GM12874 (cell line): Measurements from ENCODE around the gene AIDA.

Experiments
- TF ChIP-seq, protein P1 (sequence below): IDR thresholded peaks from 2 replicates; pipeline ENCODE4 v1.5.1; 2011; ENCODE audit warnings: low read depth, mild to moderate bottlenecking, control low read depth, low read length, moderate library complexity; ENCODE audit not compliant: insufficient read depth

The AIDA gene

GRCh38 chr1:222750651-222751050 is 38.4 kb upstream of the AIDA start:
- TF ChIP-seq, protein P1, sequence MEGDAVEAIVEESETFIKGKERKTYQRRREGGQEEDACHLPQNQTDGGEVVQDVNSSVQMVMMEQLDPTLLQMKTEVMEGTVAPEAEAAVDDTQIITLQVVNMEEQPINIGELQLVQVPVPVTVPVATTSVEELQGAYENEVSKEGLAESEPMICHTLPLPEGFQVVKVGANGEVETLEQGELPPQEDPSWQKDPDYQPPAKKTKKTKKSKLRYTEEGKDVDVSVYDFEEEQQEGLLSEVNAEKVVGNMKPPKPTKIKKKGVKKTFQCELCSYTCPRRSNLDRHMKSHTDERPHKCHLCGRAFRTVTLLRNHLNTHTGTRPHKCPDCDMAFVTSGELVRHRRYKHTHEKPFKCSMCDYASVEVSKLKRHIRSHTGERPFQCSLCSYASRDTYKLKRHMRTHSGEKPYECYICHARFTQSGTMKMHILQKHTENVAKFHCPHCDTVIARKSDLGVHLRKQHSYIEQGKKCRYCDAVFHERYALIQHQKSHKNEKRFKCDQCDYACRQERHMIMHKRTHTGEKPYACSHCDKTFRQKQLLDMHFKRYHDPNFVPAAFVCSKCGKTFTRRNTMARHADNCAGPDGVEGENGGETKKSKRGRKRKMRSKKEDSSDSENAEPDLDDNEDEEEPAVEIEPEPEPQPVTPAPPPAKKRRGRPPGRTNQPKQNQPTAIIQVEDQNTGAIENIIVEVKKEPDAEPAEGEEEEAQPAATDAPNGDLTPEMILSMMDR: no peak

DNA sequence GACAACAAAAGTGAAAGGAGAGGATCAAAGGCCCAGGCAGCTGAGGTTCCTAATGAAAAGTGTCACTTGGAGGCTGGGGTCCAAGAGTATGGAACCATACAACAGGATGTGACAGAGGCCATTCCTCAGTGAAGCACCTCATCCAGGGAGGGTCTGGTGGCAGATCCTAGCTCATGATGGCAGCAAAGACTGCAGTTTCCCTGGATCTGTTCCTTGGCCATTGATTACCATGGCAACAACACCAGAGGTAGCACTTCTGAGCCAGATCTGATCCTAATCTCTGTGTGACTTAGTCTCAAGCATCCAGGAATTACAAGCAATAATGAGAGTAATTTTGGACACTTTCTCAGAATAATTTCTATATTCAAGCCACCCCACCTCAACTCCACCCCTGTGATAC is 37.6 kb upstream of the AIDA start:
- TF ChIP-seq, protein P1: no peak

DNA sequence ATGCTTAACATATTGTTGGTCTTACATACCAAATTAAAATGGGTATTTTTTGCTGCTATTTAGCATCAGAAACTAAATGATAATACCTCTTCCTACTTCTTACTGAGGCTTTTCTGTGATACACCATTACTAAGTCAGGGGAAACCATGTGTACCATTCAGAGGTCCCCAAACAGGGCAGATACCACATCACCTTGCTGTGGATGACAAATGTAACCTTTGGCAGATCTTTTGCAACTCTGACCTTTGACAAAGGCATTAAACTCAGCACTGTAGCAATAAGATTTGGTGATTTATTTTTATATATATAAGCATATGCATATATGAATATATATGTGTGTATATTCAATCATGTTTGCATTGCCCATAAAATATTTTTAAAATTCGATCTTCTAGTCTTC is 27.6 kb upstream of the AIDA start:
- TF ChIP-seq, protein P1: no peak

DNA sequence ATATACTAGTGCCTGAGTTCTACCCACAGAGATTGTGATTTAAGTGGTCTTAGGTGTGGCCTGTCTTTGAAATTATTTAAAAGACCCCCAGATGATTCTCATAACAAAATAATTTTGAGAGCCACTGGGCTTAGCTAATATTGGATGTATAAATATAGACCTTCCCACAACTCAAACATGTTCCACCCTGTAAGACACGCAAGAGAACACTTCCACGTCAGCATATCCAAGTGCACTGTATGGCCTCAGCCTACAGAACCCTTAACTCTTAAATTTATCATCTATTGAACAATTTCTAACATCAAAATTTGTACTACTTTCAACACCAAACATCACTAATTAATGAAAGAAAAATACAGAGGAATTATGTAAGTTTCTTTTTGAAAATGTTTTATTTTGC is 27.2 kb upstream of the AIDA start:
- TF ChIP-seq, protein P1: no peak

DNA sequence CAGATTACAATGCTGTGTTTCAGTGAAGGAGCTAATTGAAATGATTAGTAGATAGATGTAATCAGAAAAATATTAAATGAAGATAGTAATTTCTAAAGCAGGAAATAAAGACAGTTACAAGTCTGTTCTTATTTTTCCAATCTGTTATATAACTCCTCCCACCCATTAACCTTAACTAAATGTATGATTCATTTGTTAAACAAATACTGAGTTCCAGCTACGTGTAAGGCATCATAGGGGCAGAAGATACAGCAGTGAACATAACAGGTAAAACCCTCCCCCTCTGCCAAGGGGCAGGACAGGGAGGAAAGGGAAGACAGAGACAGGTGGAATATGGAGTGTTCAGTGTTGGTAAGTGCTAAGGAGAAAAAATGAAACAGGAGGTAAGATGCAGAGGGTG is 24.7 kb upstream of the AIDA start, which contains the start of gene FAM177B:
TSS of gene FAM177B (plus strand) at position 231 of the 400 bp plus-strand sequence. CDS start 9,344 bp downstream, outside the sequence.
- TF ChIP-seq, protein P1: no peak

GRCh38 chr1:222736470-222736869 is 24.2 kb upstream of the AIDA start:
- TF ChIP-seq, protein P1: no peak

DNA sequence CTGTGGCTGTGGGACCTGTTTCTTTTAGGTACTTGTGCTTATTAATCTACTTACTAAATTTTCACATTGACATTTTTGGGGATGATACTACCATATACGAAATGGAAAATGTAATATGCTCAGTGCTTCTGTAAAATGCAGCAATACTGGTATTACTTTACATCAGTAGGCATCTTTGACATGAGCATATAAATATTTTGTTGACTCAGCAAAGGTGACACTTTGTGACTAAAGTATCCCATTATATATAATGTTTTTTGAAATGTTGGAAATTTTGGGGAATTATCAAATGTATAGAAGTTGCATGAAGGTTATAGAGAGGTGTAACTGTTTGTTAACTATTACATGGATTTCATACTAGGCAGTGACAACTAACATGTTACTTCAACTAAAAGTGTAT is 22.4 kb upstream of the AIDA start:
- TF ChIP-seq, protein P1: no peak
